ENCODE results near the gene RABGGTA. TPM values are rescaled to one million over a fixed set of nuclear protein-coding genes. Genes with fewer than 3 reads are reported as not detected.
A peak's percentile ranks its signal among the peaks of the same experiment; 100 is the strongest.

RABGGTA gene
- total RNA-seq, 5 donors from 2014 or later (not counting 1 experiment from before 2014, with no cell fraction given) = 49.3 to 66.5 (median 62.4) TPM

GRCh38 chr14:24274101-24274543 lies 2.7 kb upstream of the RABGGTA start:
- H3K36me3 ChIP-seq (ENCODE audit: control insufficient read depth in 2 of 2, extremely low read depth in 1 of 2, insufficient read depth in 1 of 2, low read length in 1 of 2) = peaks cover 6% of the 10 kb centered on the region in 2 donors
- H3K4me1 ChIP-seq (ENCODE audit: control insufficient read depth in 1 of 2, extremely low read depth in 1 of 2, insufficient read depth in 2 of 2, low read length in 2 of 2) = peaks cover 23 to 35% of the 10 kb centered on the region in 2 experiments
- no peaks in the 10 kb centered on the region for H3K9me3 ChIP-seq
- 22% methylated on average over 2 of the region's 3 CpGs for WGBS (ENCODE audit: insufficient coverage)
- H3K4me3 ChIP-seq (ENCODE audit: control insufficient read depth in 1 of 2, extremely low read depth in 1 of 2, low read length in 1 of 2) = no peak overlapping the region
- peak in 1 of 4 experiments; percentile 17 for ATAC-seq (replicated peaks in 1 of 4)
- DNase-seq = peak in 31 of 35 experiments; percentile 7 to 70 (median 39)
- CTCF ChIA-PET = interaction anchor here in 1 of 2 donors (0.7 to 3.0 kb wide), 6 partner anchors 10 to 58 kb away, joined by 3 to 6 read pairs (median 4); partner anchors contain the start of genes CIDEB and TINF2
- POLR2A ChIA-PET = no interaction called here
- H3K27me3 ChIP-seq (replicated peaks in 1 of 2; ENCODE audit: control insufficient read depth in 2 of 2, extremely low read depth in 1 of 2, insufficient read depth in 2 of 2, low read length in 1 of 2) = no peaks in the 10 kb centered on the region
- H3K4me3 Mint-ChIP-seq = peak overlapping the region in 1 of 3 donors; percentile 24
- H3K27me3 Mint-ChIP-seq = no peaks in the 10 kb centered on the region
- peaks cover 4% of the 10 kb centered on the region for H3K36me3 Mint-ChIP-seq
- peak overlapping the region; percentile 52 for H3K27ac ChIP-seq (ENCODE audit: low read length)
- H3K4me1 Mint-ChIP-seq = peaks cover 44 to 73% (median 50%) of the 10 kb centered on the region in 3 donors
- peak overlapping the region; percentile 94 to 97 for H3K27ac Mint-ChIP-seq
- no peaks in the 10 kb centered on the region for H3K9me3 Mint-ChIP-seq

- Histone ChIP-seq H3K27me3 (replicated peaks in 1 of 2; ENCODE audit: control insufficient read depth in 2 of 2, extremely low read depth in 1 of 2, insufficient read depth in 2 of 2, low read length in 1 of 2) (no peaks in the 10 kb centered on the region), H3K36me3 (ENCODE audit: control insufficient read depth in 2 of 2, extremely low read depth in 1 of 2, insufficient read depth in 1 of 2, low read length in 1 of 2) (peaks cover 12% of the 10 kb centered on the region in 2 donors), H3K4me1 (ENCODE audit: control insufficient read depth in 1 of 2, extremely low read depth in 1 of 2, insufficient read depth in 2 of 2, low read length in 2 of 2) (peaks cover 16 to 29% of the 10 kb centered on the region in 2 experiments), H3K9me3 (no peaks in the 10 kb centered on the region), H3K27ac (ENCODE audit: low read length) (peak overlapping the region; percentile 52), H3K4me3 (ENCODE audit: control insufficient read depth in 1 of 2, extremely low read depth in 1 of 2, low read length in 1 of 2) (no peak overlapping the region)
- no peaks in the 10 kb centered on the region for H3K9me3 Mint-ChIP-seq
- peak overlapping the region in 1 of 3 donors; percentile 24 for H3K4me3 Mint-ChIP-seq
- no peaks in the 10 kb centered on the region for H3K27me3 Mint-ChIP-seq
- DNase-seq = peak in 1 of 35 experiments; percentile 9
- CTCF ChIA-PET = interaction anchor here (0.7 to 1.5 kb wide), 4 partner anchors 24 to 163 kb away, joined by 3 to 4 read pairs (median 4); partner anchors contain the start of gene CIDEB (in 1 of the 2)
- peak overlapping the region; percentile 94 to 97 for H3K27ac Mint-ChIP-seq
- H3K36me3 Mint-ChIP-seq = peaks cover 8% of the 10 kb centered on the region
- no peak for ATAC-seq (replicated peaks in 1 of 4)
- WGBS (ENCODE audit: insufficient coverage) = no CpG with 5 or more reads among the region's 3 CpGs
- POLR2A ChIA-PET = no interaction called here
- H3K4me1 Mint-ChIP-seq = peaks cover 38 to 67% (median 44%) of the 10 kb centered on the region in 3 donors
Measured at GRCh38 chr14:24273422-24273998, 2.1 kb upstream of the RABGGTA start.

- ChIA-PET CTCF (interaction anchor here in 1 of 2 donors (0.7 to 2.0 kb wide), 5 partner anchors 30 to 159 kb away, joined by 3 to 10 read pairs (median 4); partner anchors contain the start of genes CIDEB and TINF2), POLR2A (interaction anchor here in 1 of 2 donors (2.3 kb wide), 1 partner anchor 30 kb away, joined by 19 read pairs; the partner anchor contains the start of gene TINF2)
- Mint-ChIP-seq H3K36me3 (peaks cover 11% of the 10 kb centered on the region), H3K27me3 (no peaks in the 10 kb centered on the region), H3K4me3 (peak overlapping the region in 2 of 3 donors; percentile 90), H3K4me1 (peaks cover 34 to 58% (median 36%) of the 10 kb centered on the region in 3 donors), H3K27ac (peak overlapping the region; percentile 94 to 97), H3K9me3 (no peaks in the 10 kb centered on the region)
- no peak for DNase-seq
- no peak for ATAC-seq (replicated peaks in 1 of 4)
- H3K4me1 ChIP-seq (ENCODE audit: control insufficient read depth in 1 of 2, extremely low read depth in 1 of 2, insufficient read depth in 2 of 2, low read length in 2 of 2) = peaks cover 15 to 29% of the 10 kb centered on the region in 2 experiments
- WGBS (ENCODE audit: insufficient coverage) = 94% methylated on average over 2 of the region's 2 CpGs
- H3K4me3 ChIP-seq (ENCODE audit: control insufficient read depth in 1 of 2, extremely low read depth in 1 of 2, low read length in 1 of 2) = no peak overlapping the region
- peaks cover 14 to 17% of the 10 kb centered on the region in 2 donors for H3K36me3 ChIP-seq (ENCODE audit: control insufficient read depth in 2 of 2, extremely low read depth in 1 of 2, insufficient read depth in 1 of 2, low read length in 1 of 2)
- peak overlapping the region; percentile 94 for H3K27ac ChIP-seq (ENCODE audit: low read length)
- H3K27me3 ChIP-seq (replicated peaks in 1 of 2; ENCODE audit: control insufficient read depth in 2 of 2, extremely low read depth in 1 of 2, insufficient read depth in 2 of 2, low read length in 1 of 2) = no peaks in the 10 kb centered on the region
- H3K9me3 ChIP-seq = no peaks in the 10 kb centered on the region
Measured at GRCh38 chr14:24272467-24272866, 1.1 kb upstream of the RABGGTA start.

GRCh38 chr14:24271834-24272263 lies 452 bp upstream of the RABGGTA start:
- no peaks in the 10 kb centered on the region for H3K27me3 Mint-ChIP-seq
- peak overlapping the region; percentile 94 to 97 for H3K27ac Mint-ChIP-seq
- H3K4me3 ChIP-seq (ENCODE audit: control insufficient read depth in 1 of 2, extremely low read depth in 1 of 2, low read length in 1 of 2) = peak overlapping the region; percentile 27 to 94
- H3K4me1 Mint-ChIP-seq = peaks cover 34 to 54% (median 40%) of the 10 kb centered on the region in 3 donors
- peaks cover 14 to 23% of the 10 kb centered on the region in 2 donors for H3K36me3 ChIP-seq (ENCODE audit: control insufficient read depth in 2 of 2, extremely low read depth in 1 of 2, insufficient read depth in 1 of 2, low read length in 1 of 2)
- ChIA-PET CTCF (interaction anchor here in 1 of 2 donors (0.7 to 2.3 kb wide), 6 partner anchors 28 to 160 kb away, joined by 3 to 30 read pairs (median 4); partner anchors contain the start of genes CIDEB and TINF2), POLR2A (interaction anchor here (0.5 to 2.3 kb wide), 3 partner anchors 29 to 158 kb away, joined by 3 to 19 read pairs (median 5); partner anchors contain the start of genes CBLN3 (in 1 of the 2), KHNYN (in 1 of the 2) and TINF2 (in 1 of the 2))
- H3K9me3 Mint-ChIP-seq = no peaks in the 10 kb centered on the region
- ATAC-seq (replicated peaks in 1 of 4) (no peak), DNase-seq (no peak)
- H3K9me3 ChIP-seq = no peaks in the 10 kb centered on the region
- peak overlapping the region; percentile 84 to 90 (median 90) for H3K4me3 Mint-ChIP-seq
- WGBS (ENCODE audit: insufficient coverage) = 11% methylated on average over 3 of the region's 3 CpGs
- H3K36me3 Mint-ChIP-seq = peaks cover 17% of the 10 kb centered on the region
- peaks cover 15 to 29% of the 10 kb centered on the region in 2 experiments for H3K4me1 ChIP-seq (ENCODE audit: control insufficient read depth in 1 of 2, extremely low read depth in 1 of 2, insufficient read depth in 2 of 2, low read length in 2 of 2)
- no peaks in the 10 kb centered on the region for H3K27me3 ChIP-seq (replicated peaks in 1 of 2; ENCODE audit: control insufficient read depth in 2 of 2, extremely low read depth in 1 of 2, insufficient read depth in 2 of 2, low read length in 1 of 2)
- peak overlapping the region; percentile 94 for H3K27ac ChIP-seq (ENCODE audit: low read length)

GRCh38 chr14:24270537-24271133 lies 762 bp downstream of the RABGGTA start:
- peak in 2 of 4 experiments; percentile 4 for ATAC-seq (replicated peaks in 1 of 4)
- no peaks in the 10 kb centered on the region for H3K9me3 ChIP-seq
- ChIA-PET POLR2A (interaction anchor here (0.6 to 2.3 kb wide), 5 partner anchors 27 to 159 kb away, joined by 3 to 19 read pairs (median 5); partner anchors contain the start of genes CBLN3 (in 1 of the 2), KHNYN (in 1 of the 2) and TINF2 (in 1 of the 2)), CTCF (interaction anchor here (0.6 to 2.6 kb wide), 7 partner anchors 9 to 161 kb away, joined by 3 to 30 read pairs (median 6); partner anchors contain the start of genes TINF2 (in 2 of the 2) and CIDEB (in 1 of the 2))
- peaks cover 15 to 29% of the 10 kb centered on the region in 2 experiments for H3K4me1 ChIP-seq (ENCODE audit: control insufficient read depth in 1 of 2, extremely low read depth in 1 of 2, insufficient read depth in 2 of 2, low read length in 2 of 2)
- H3K27me3 ChIP-seq (replicated peaks in 1 of 2; ENCODE audit: control insufficient read depth in 2 of 2, extremely low read depth in 1 of 2, insufficient read depth in 2 of 2, low read length in 1 of 2) = no peaks in the 10 kb centered on the region
- H3K9me3 Mint-ChIP-seq = no peaks in the 10 kb centered on the region
- no peaks in the 10 kb centered on the region for H3K27me3 Mint-ChIP-seq
- WGBS (ENCODE audit: insufficient coverage) = 21% methylated on average over 13 of the region's 13 CpGs
- peak overlapping the region; percentile 96 for H3K27ac ChIP-seq (ENCODE audit: low read length)
- peaks cover 28% of the 10 kb centered on the region for H3K36me3 Mint-ChIP-seq
- peaks cover 14 to 33% of the 10 kb centered on the region in 2 donors for H3K36me3 ChIP-seq (ENCODE audit: control insufficient read depth in 2 of 2, extremely low read depth in 1 of 2, insufficient read depth in 1 of 2, low read length in 1 of 2)
- H3K4me3 ChIP-seq (ENCODE audit: control insufficient read depth in 1 of 2, extremely low read depth in 1 of 2, low read length in 1 of 2) = peak overlapping the region; percentile 82 to 94
- peak overlapping the region; percentile 84 to 90 (median 90) for H3K4me3 Mint-ChIP-seq
- H3K4me1 Mint-ChIP-seq = peaks cover 34 to 50% (median 37%) of the 10 kb centered on the region in 3 donors
- DNase-seq = no peak
- H3K27ac Mint-ChIP-seq = peak overlapping the region; percentile 93 to 95

Data from T-cell (primary cell).